ENCODE data around the gene FCF1. TPM values are rescaled to one million over a fixed set of nuclear protein-coding genes. Genes with fewer than 3 reads are reported as not detected.

Gene FCF1
- total and polyA plus RNA-seq, 2 of the 4 experiments (the other 2 are of a cell fraction): 37.1 to 45.5 TPM

DNA sequence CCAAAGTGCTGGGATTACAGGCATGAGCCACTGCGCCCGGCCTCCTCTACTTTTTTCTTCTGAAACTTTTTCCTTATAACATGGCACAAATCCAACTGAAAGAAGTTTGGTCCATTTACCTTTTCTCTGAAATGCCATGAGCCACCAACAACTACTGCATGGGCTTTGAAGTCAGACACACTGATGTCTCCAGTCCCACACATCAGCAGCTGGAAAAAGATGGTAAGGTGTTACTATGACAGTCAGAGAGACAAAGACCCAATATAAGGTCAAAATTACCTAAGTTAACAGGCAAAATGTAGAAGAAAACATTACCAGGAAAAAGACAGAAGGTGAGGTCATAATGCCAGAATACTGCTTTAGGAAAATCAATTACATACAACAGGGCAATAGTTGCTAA lies 48.2 kb upstream of the FCF1 start:
- no peak overlapping the region for H3K9ac ChIP-seq (ENCODE audit: low read depth, low read length)
- peaks cover 24% of the 10 kb centered on the region for H3K9me1 ChIP-seq (ENCODE audit: insufficient read depth, low read length)
- in situ Hi-C loops (cut with MboI; ENCODE audit: low sequenced_read_pairs) (no loop called here), dilution Hi-C loops (cut with HindIII; ENCODE audit: low sequenced_read_pairs, unreplicated experiment) (no loop called here), intact Hi-C loops (cut with micrococcal nuclease) (no loop called here)
- no peak overlapping the region for H4K8ac ChIP-seq (ENCODE audit: low read depth in 2 of 2, low read length in 2 of 2)
- H3K18ac ChIP-seq (ENCODE audit: low read depth, low read length): no peak overlapping the region
- H3K4me1 ChIP-seq (ENCODE audit: control insufficient read depth, insufficient read depth, low read length): peaks cover 9% of the 10 kb centered on the region; the same call in 1 of the 2 replicates
- no peak overlapping the region for H2BK5ac ChIP-seq (ENCODE audit: low read depth, low read length, poor library complexity, severe bottlenecking)
- DNase-seq (no peak), ATAC-seq (ENCODE audit: low read depth) (no peak)
- H2AK9ac ChIP-seq (replicated peaks; ENCODE audit: low read depth, low read length, poor library complexity): peak overlapping the region; percentile 60
- no peak overlapping the region for H2AK5ac ChIP-seq (ENCODE audit: low read depth, low read length)
- no peak overlapping the region for H3K23ac ChIP-seq (ENCODE audit: low read depth, low read length)
- no peak for TF ChIP-seq CEBPB (IDR thresholded peaks at IDR 0.05; ENCODE audit: low read depth, low read length)
- TF ChIP-seq, protein P1, sequence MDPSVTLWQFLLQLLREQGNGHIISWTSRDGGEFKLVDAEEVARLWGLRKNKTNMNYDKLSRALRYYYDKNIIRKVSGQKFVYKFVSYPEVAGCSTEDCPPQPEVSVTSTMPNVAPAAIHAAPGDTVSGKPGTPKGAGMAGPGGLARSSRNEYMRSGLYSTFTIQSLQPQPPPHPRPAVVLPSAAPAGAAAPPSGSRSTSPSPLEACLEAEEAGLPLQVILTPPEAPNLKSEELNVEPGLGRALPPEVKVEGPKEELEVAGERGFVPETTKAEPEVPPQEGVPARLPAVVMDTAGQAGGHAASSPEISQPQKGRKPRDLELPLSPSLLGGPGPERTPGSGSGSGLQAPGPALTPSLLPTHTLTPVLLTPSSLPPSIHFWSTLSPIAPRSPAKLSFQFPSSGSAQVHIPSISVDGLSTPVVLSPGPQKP (IDR thresholded peaks at IDR 0.05; ENCODE audit: borderline replicate concordance, low read depth, low read length): no peak
- no peak for TF ChIP-seq BHLHE40 (IDR thresholded peaks at IDR 0.05; ENCODE audit: low read depth, low read length)
- TF ChIP-seq FOS (IDR thresholded peaks at IDR 0.05; ENCODE audit: low read depth, low read length): no peak
- TF ChIP-seq, protein P2, sequence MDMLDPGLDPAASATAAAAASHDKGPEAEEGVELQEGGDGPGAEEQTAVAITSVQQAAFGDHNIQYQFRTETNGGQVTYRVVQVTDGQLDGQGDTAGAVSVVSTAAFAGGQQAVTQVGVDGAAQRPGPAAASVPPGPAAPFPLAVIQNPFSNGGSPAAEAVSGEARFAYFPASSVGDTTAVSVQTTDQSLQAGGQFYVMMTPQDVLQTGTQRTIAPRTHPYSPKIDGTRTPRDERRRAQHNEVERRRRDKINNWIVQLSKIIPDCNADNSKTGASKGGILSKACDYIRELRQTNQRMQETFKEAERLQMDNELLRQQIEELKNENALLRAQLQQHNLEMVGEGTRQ (IDR thresholded peaks at IDR 0.05; ENCODE audit: low read depth, low read length): no peak
- no peak for TF ChIP-seq MXI1 (IDR thresholded peaks at IDR 0.05; ENCODE audit: borderline replicate concordance, low read depth, low read length)
- TF ChIP-seq NFE2L2 (IDR thresholded peaks at IDR 0.05; ENCODE audit: low read depth, low read length): no peak
- TF ChIP-seq RFX5 (IDR thresholded peaks at IDR 0.05; ENCODE audit: low read depth, low read length): no peak
- TF ChIP-seq POLR2A (IDR thresholded peaks at IDR 0.05; ENCODE audit: low read depth, low read length): no peak
- TF ChIP-seq RCOR1 (IDR thresholded peaks at IDR 0.05; ENCODE audit: insufficient replicate concordance, low read length): no peak
- no peak for TF ChIP-seq RAD21 (IDR thresholded peaks at IDR 0.05; ENCODE audit: low read length)
- TF ChIP-seq MAZ (IDR thresholded peaks at IDR 0.05; ENCODE audit: borderline replicate concordance, low read depth, low read length): no peak
- no peak for TF ChIP-seq SMC3 (IDR thresholded peaks at IDR 0.05; ENCODE audit: low read depth, low read length)
- H4K91ac ChIP-seq (ENCODE audit: insufficient read depth, low read depth, low read length): no peak overlapping the region
- no peak overlapping the region for H2BK15ac ChIP-seq (ENCODE audit: low read depth, low read length)
- ChIA-PET CTCF (interaction anchor here (0.6 kb wide), 1 partner anchor 53 kb away, joined by 4 read pairs; the partner anchor contains the start of gene LTBP2), POLR2A (ENCODE audit: unreplicated experiment) (no interaction called here)
- 0 out of 2 replicates have a peak overlapping the region, but pooled peaks have one; percentile 13 for H3K4ac ChIP-seq (ENCODE audit: low read depth, low read length)
- H2AFZ ChIP-seq (replicated peaks; ENCODE audit: low read length, poor library complexity): no peak overlapping the region
- no peaks in the 10 kb centered on the region for H3K9me3 ChIP-seq (ENCODE audit: control insufficient read depth, insufficient read depth, low read length)
- BruUV-seq (replicated peaks): no TSS peak
- no peak overlapping the region for H4K5ac ChIP-seq (ENCODE audit: low read depth, low read length)
- no peak overlapping the region for H3K4me3 ChIP-seq (ENCODE audit: insufficient read depth, low read depth, low read length)
- H3K79me1 ChIP-seq (ENCODE audit: low read depth in 1 of 2, low read length in 2 of 2): peaks cover 8 to 30% of the 10 kb centered on the region in 2 experiments; a peak in 2 of 4 replicates
- no peak overlapping the region for H2BK120ac ChIP-seq (ENCODE audit: low read depth, low read length)
- H3K14ac ChIP-seq (replicated peaks; ENCODE audit: low read depth, low read length): no peak overlapping the region
- no peaks in the 10 kb centered on the region for H3K27me3 ChIP-seq (ENCODE audit: control insufficient read depth, insufficient read depth, low read length)
- no peak overlapping the region for H3K56ac ChIP-seq (ENCODE audit: extremely low read depth, insufficient read depth, low read length)
- WGBS, 2 experiments (ENCODE audit: extremely low coverage in 2 of 2, insufficient read length in 1 of 2): no CpG with 5 or more reads among the region's 2 CpGs
- peaks cover 45% of the 10 kb centered on the region for H3K36me3 ChIP-seq (ENCODE audit: control insufficient read depth, insufficient read depth, low read length)
- no peak overlapping the region for H3K4me2 ChIP-seq (ENCODE audit: low read depth, low read length)
- no peak overlapping the region for H2BK20ac ChIP-seq (ENCODE audit: low read depth, low read length)
- no peak overlapping the region for H3K27ac ChIP-seq (ENCODE audit: insufficient read depth, low read length)
- no peaks in the 10 kb centered on the region for H4K20me1 ChIP-seq (ENCODE audit: insufficient read depth, low read length)
